Activated B cell treated with CpG ODN at 0.5 μM for 24 hours (primary cell): ENCODE measurements around the gene MICALL2. TPM values are rescaled to one million over a fixed set of nuclear protein-coding genes. Genes with fewer than 3 reads are reported as not detected.
"Not testable (repeated sequence)": the region's sequence is repeated elsewhere in the genome, so short reads cannot be mapped to it uniquely, and the experiment has no call there.

Experiments
- ATAC-seq: fragments of 200-7000 bp; cut with Tn5 transposase; one replicate; pipeline ENCODE4 v1.10.0; 2021; ENCODE audit warnings: low read depth, mild to moderate bottlenecking, moderate library complexity
- CTCF ChIA-PET: fragments of 350-600 bp; sonication (Branson Sonifier 250); formaldehyde crosslinking; loops from one replicate; lab custom pipeline; 2021; ENCODE audit warnings: antibody characterized with exemption; lab: Charles Lee
- POLR2A ChIA-PET: fragments of 350-600 bp; sonication (Branson Sonifier 250); formaldehyde crosslinking; loops from one replicate; lab custom pipeline; 2021; ENCODE audit warnings: antibody characterized with exemption; lab: Charles Lee
- DNase-seq: peaks from one replicate; pipeline ENCODE4 v3.0.0; 2022
- H3K27ac Mint-ChIP-seq: one replicate; pipeline ENCODE4 v1.8.0; 2020; ENCODE audit warnings: mixed read lengths
- H3K27me3 Mint-ChIP-seq: one replicate; pipeline ENCODE4 v1.8.0; 2021; ENCODE audit warnings: mixed read lengths
- H3K36me3 Mint-ChIP-seq: one replicate; pipeline ENCODE4 v1.8.0; 2021; ENCODE audit warnings: low read depth, mixed read lengths
- H3K4me1 Mint-ChIP-seq: one replicate; pipeline ENCODE4 v1.8.0; 2021; ENCODE audit warnings: mixed read lengths
- H3K4me3 Mint-ChIP-seq: one replicate; pipeline ENCODE4 v1.8.0; 2020; ENCODE audit warnings: mild to moderate bottlenecking, mixed read lengths
- H3K9me3 Mint-ChIP-seq: one replicate; pipeline ENCODE4 v1.8.0; 2020; ENCODE audit warnings: mixed read lengths
- intact Hi-C: fragments of 100-400 bp; cut with micrococcal nuclease; formaldehyde crosslinking; loops from one replicate; pipeline ENCODE4 v1.15.1; 2024
- total RNA-seq: library from RNA; stranded (reverse); gene quantifications from 2 replicates; pipeline ENCODE4 v1.2.3, GENCODE V29; 2022
- TF ChIP-seq, protein P1 (sequence below): fragments of 200-600 bp; IDR thresholded peaks from one replicate; pipeline ENCODE4 v1.8.0; 2022; ENCODE audit warnings: antibody characterized with exemption, mild to moderate bottlenecking

MICALL2 gene
- total RNA-seq, 1 donor from 2014 or later = 0.55 TPM

DNA sequence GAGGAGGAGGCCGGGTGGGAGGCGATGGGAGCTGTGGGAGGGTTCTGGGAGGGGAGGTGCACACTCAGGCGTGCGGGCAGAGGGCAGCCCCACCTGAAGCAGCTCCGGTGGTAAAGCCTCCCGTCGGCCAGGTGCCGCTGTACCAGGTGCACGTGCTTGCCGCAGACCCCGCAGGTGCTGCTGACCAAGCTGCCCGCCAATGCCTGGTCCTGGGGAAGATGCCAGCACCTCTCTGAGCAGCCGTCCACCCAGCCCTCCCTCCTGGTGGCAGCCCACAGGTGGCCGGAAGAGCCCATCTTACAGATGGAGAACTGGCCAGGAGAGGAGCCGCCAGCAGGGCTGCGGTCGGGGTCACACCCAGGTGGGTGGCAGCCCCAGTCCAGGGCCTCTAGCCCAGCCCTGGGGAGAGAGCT, 12.6 kb downstream of the MICALL2 start:
- POLR2A ChIA-PET = no interaction called here
- H3K27ac Mint-ChIP-seq = no peak overlapping the region
- H3K27me3 Mint-ChIP-seq = no peaks in the 10 kb centered on the region
- H3K4me1 Mint-ChIP-seq = no peaks in the 10 kb centered on the region
- H3K36me3 Mint-ChIP-seq = no peaks in the 10 kb centered on the region
- H3K4me3 Mint-ChIP-seq = no peak overlapping the region
- DNase-seq (no peak), ATAC-seq (no peak)
- CTCF ChIA-PET = no interaction called here
- TF ChIP-seq, protein P1, sequence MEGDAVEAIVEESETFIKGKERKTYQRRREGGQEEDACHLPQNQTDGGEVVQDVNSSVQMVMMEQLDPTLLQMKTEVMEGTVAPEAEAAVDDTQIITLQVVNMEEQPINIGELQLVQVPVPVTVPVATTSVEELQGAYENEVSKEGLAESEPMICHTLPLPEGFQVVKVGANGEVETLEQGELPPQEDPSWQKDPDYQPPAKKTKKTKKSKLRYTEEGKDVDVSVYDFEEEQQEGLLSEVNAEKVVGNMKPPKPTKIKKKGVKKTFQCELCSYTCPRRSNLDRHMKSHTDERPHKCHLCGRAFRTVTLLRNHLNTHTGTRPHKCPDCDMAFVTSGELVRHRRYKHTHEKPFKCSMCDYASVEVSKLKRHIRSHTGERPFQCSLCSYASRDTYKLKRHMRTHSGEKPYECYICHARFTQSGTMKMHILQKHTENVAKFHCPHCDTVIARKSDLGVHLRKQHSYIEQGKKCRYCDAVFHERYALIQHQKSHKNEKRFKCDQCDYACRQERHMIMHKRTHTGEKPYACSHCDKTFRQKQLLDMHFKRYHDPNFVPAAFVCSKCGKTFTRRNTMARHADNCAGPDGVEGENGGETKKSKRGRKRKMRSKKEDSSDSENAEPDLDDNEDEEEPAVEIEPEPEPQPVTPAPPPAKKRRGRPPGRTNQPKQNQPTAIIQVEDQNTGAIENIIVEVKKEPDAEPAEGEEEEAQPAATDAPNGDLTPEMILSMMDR = no peak
- intact Hi-C loops = no loop called here
- H3K9me3 Mint-ChIP-seq = no peaks in the 10 kb centered on the region

DNA sequence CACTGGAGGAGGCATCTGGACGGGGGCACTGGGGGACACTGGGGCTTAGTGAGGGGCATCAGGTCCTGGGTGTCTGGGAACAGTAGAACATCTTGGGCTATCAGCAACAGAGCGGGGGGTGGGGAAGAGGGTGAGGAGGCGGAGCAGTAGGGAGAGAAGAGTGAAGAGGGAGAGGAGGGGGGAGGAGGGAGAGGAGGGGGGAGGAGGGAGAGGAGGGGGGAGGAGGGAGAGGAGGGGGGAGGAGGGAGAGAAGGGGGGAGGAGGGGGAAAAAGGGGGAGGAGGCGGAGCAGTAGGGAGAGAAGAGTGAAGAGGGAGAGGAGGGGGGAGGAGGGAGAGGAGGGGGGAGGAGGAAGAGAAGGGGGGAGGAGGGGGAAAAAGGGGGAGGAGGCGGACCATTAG, 13.2 kb downstream of the MICALL2 start:
- H3K27me3 Mint-ChIP-seq, H3K4me3 Mint-ChIP-seq, H3K27ac Mint-ChIP-seq, H3K4me1 Mint-ChIP-seq, intact Hi-C loops, H3K36me3 Mint-ChIP-seq, DNase-seq, ATAC-seq, CTCF ChIA-PET, POLR2A ChIA-PET, H3K9me3 Mint-ChIP-seq: not testable (repeated sequence)

DNA sequence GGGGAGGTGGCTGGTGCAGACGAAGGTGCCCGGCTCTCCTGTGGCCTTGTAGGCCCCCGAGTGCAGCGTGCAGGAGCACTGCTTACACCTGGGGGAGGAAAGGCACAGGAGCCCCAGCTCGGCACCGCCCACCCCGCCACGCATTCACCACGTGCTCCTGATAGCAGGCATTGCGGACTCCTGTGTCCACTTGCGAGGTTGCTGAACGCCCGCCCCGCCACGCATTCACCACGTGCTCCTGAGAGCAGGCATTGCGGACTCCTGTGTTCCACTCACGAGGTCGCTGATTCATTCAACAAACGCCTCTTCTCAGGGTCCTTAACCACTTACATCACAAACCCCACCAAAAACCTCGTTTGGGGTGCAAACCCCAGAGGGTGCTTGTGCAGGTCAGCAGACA, 13.9 kb downstream of the MICALL2 start:
- Mint-ChIP-seq H3K9me3 (no peaks in the 10 kb centered on the region), H3K4me1 (no peaks in the 10 kb centered on the region), H3K27me3 (no peaks in the 10 kb centered on the region), H3K36me3 (no peaks in the 10 kb centered on the region), H3K4me3 (no peak overlapping the region), H3K27ac (no peak overlapping the region)
- ATAC-seq (no peak), DNase-seq (no peak)
- ChIA-PET POLR2A (no interaction called here), CTCF (no interaction called here)
- intact Hi-C loops = no loop called here
- TF ChIP-seq, protein P1 = no peak

DNA sequence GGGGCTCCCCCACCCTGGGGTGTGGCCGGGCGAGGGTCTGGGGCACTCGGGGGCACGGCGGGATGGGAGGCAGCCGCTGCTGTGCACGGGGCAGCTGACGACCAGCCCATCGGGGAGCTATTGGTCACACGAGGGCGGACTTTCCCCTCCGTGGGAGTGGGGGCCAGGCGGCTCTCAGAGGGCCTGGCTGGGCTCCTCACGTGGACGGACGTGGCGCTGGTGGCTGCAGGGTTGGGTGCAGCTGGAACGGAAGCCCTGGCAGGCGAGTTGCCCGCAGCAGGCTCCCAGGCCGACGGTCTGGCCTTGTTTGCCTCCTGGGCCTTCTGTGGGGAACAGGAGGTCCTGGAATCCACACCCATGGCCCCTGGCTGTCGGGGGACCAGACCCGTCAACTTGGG, 14.3 kb downstream of the MICALL2 start:
- no peaks in the 10 kb centered on the region for H3K27me3 Mint-ChIP-seq
- intact Hi-C loops = no loop called here

DNA sequence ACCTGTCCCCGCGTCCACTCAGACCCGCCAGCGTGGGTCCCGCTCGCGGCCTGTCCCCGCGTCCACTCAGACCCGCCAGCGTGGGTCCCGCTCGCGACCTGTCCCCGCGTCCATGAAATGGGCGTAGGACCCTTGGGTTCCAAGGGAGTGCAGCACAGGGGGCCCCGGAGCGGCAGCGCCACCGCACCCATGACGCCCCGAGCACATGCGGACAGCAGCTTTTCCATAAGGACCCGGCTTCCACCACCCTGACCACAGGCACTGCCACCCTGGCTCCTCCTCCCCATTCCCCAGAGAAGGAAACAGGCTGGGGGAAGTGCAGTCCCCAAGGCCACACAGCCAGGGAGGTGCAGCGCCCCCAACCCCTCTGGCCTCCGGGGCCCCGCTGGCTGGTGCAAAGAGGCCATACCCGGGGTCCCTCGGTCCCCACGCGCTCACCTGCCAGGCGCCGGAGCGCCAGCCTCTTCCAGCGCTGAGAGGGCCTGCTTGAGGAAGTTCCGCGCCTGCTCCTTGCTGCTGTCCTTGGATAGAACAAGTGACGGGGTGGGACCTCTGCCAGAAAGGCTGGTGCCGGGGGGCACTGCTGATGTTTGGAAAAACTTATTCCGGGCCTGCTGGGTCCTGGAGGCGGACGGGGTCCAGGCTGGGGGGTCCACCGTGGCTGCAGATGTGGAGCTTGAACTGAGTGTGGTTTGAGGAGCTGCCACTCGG, 14.9 kb downstream of the MICALL2 start:
- peaks cover under 1% of the 10 kb centered on the region for H3K27me3 Mint-ChIP-seq
- intact Hi-C loops = no loop called here
- no peaks in the 10 kb centered on the region for H3K9me3 Mint-ChIP-seq
- TF ChIP-seq, protein P1 = no peak
- DNase-seq (no peak), ATAC-seq (no peak)
- no peak overlapping the region for H3K27ac Mint-ChIP-seq
- POLR2A ChIA-PET = no interaction called here
- H3K4me3 Mint-ChIP-seq = no peak overlapping the region
- H3K36me3 Mint-ChIP-seq = no peaks in the 10 kb centered on the region
- CTCF ChIA-PET = no interaction called here
- no peaks in the 10 kb centered on the region for H3K4me1 Mint-ChIP-seq

More for the DNA sequence above, 14.3 kb downstream of the MICALL2 start:
- ATAC-seq (no peak), DNase-seq (no peak)
- no peaks in the 10 kb centered on the region for H3K4me1 Mint-ChIP-seq
- H3K4me3 Mint-ChIP-seq = no peak overlapping the region
- TF ChIP-seq, protein P1 = no peak
- POLR2A ChIA-PET = no interaction called here
- H3K27ac Mint-ChIP-seq = no peak overlapping the region
- no peaks in the 10 kb centered on the region for H3K36me3 Mint-ChIP-seq
- H3K9me3 Mint-ChIP-seq = no peaks in the 10 kb centered on the region
- CTCF ChIA-PET = no interaction called here

DNA sequence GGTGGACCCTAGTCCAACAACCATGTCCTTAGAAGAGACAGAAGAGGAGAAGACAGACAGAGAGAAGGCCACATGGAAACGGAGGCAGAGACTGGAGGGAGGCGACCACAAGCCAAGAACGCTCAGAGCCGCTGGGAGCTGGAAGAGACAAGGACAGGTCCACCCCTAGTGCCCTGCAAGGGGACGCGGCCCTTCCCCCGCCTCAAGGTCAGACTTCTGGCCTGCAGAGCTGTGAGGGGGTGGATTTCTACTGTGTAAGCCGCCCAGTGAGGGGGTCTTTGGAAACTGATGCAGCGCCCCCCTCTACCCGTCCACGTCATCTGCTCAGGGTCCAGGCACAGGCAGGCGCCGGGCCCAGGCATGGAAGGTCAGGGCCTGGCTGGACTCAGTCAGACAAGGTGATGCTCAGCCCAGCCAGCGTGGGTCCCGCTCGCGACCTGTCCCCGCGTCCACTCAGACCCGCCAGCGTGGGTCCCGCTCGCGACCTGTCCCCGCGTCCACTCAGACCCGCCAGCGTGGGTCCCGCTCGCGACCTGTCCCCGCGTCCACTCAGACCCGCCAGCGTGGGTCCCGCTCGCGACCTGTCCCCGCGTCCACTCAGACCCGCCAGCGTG, 15.6 kb downstream of the MICALL2 start:
- H3K27me3 Mint-ChIP-seq, intact Hi-C loops, H3K27ac Mint-ChIP-seq, ATAC-seq, CTCF ChIA-PET, H3K4me3 Mint-ChIP-seq, H3K9me3 Mint-ChIP-seq, DNase-seq, H3K36me3 Mint-ChIP-seq, H3K4me1 Mint-ChIP-seq, POLR2A ChIA-PET: not testable (repeated sequence)
